Choroid plexus epithelial cell (primary cell): ENCODE data around the gene CHFR.
A peak's percentile ranks its signal among the peaks of the same experiment; 100 is the strongest.
"Not testable (repeated sequence)": the region's sequence is repeated elsewhere in the genome, so short reads cannot be mapped to it uniquely, and the experiment has no call there.

ENCODE experiments used
- DNase-seq: peaks from one replicate; pipeline ENCODE4 v3.0.0-alpha.2; 2010; ENCODE audit warnings: low read depth
- H3K4me3 ChIP-seq: 2 replicates; pipeline ENCODE4 v1.5.1; 2011; ENCODE audit warnings: low read depth, mild to moderate bottlenecking, control low read depth, low read length, moderate library complexity
- CTCF ChIP-seq: conservative IDR thresholded peaks from 2 replicates; pipeline ENCODE4 v1.5.1; 2011; ENCODE audit warnings: low read depth, mild to moderate bottlenecking, control low read depth, inconsistent platforms, low read length, moderate library complexity

CHFR gene

GRCh38 chr12:132922676-132923075, 35.3 kb upstream of the CHFR start:
- TF ChIP-seq CTCF = no peak
- H3K4me3 ChIP-seq = no peak overlapping the region
- DNase-seq = no peak

- peak; percentile 15 for TF ChIP-seq CTCF
- no peak overlapping the region for H3K4me3 ChIP-seq
- DNase-seq = no peak
Measured at GRCh38 chr12:132921685-132922084, 34.3 kb upstream of the CHFR start.

- H3K4me3 ChIP-seq = no peak overlapping the region
- DNase-seq = no peak
- no peak for TF ChIP-seq CTCF
Measured at GRCh38 chr12:132918680-132919079, 31.3 kb upstream of the CHFR start.

GRCh38 chr12:132909030-132909368, 21.6 kb upstream of the CHFR start:
- DNase-seq = no peak
- H3K4me3 ChIP-seq = peak overlapping the region; percentile 80
- no peak for TF ChIP-seq CTCF

- DNase-seq = peak; percentile 99
- H3K4me3 ChIP-seq = peak overlapping the region; percentile 80
- TF ChIP-seq CTCF = no peak
Measured at GRCh38 chr12:132908145-132909029, 21.0 kb upstream of the CHFR start.

DNA sequence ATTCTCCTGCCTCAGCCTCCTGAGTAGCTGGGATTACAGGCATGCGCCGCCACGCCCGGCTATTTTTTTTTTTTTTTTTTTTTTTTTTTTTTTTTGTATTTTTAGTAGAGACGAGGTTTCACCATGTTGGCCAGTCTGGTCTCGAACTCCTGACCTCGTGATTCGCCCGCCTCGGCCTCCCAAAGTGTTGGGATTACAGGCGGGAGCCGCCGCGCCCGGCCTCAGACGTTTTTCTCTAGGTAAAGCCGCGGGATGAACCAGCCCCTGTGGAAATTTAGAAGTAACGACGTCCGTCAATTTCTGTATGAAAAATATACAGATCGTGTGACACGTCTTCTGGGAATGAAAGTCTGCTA, 20.4 kb upstream of the CHFR start:
- DNase-seq = not testable (repeated sequence)

DNA sequence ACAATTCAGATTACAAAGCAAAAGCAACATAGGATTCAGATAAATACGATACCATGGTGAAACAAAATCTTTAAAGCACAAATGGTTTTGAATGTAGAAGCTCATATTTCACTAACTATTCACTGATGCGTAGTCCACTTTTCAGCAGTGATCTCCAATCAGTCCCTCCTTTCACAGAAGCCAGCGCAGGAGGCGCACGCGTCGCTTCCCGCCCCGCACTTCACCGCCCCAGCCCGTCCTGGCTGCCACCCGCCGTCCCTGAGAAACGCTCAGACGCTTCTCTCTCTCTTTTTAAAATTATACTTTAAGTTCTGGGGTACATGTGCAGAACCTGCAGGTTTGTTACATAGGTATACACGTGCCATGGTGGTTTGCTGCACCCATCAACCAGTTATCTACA, 19.8 kb upstream of the CHFR start:
- DNase-seq = no peak
- TF ChIP-seq CTCF = no peak
- H3K4me3 ChIP-seq = no peak overlapping the region

More for the DNA sequence above, 20.4 kb upstream of the CHFR start:
- peak overlapping the region; percentile 80 for H3K4me3 ChIP-seq
